HG02610 (cell line): ENCODE data around the gene NUDCD3.
"Not testable (repeated sequence)": the region's sequence is repeated elsewhere in the genome, so short reads cannot be mapped to it uniquely, and the experiment has no call there.

Experiments used
- ATAC-seq: cut with Tn5 transposase; IDR thresholded peaks from one replicate; pipeline ENCODE4 v1.9.1; 2021; ENCODE audit warnings: mild to moderate bottlenecking, moderate library complexity; ENCODE audit not compliant: unreplicated experiment

Gene NUDCD3

DNA sequence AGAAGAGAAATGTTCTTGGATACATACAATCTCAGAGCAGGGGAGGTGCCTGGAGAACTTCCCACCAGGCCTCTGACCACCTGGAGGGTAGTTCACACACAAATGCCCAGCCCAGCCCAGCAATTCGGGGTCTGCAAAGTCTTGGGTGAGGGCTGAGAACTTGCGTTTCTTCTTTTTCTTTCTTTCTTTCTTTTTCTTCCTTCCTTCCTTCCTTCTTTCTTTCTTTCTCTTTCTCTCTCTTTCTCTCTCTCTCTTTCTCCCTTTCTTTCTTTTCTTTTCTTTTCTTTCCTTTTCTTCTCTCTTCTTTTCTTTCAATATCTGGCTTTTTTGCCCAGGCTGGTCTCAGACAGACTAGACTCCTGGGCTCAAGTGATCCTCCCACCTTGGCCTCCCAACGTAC is 28.3 kb upstream of the NUDCD3 start:
- ATAC-seq, result no peak

- no peak for ATAC-seq
Observed at GRCh38 chr7:44517175-44517574, 26.7 kb upstream of the NUDCD3 start.

- no peak for ATAC-seq
Observed at GRCh38 chr7:44515590-44516268, 25.3 kb upstream of the NUDCD3 start.

DNA sequence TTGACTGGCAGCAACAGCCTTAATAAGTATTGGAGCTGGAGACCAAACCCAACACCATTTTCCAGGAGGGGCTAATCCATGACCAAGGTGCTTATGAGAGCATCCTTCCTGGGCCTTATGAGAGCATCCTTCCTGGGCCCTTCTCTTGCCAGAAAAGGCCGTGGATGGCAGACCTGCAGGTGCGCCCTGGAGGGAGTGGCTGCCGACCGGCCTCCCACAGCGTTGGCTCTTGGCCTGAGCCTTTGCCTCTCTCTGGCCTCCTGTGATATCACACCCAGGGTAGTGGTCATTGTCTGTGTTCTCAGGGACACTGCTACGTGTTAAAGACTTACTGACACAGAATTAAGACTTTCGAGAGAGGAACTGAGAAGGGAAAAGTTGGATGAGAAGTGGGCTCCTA is 22.3 kb upstream of the NUDCD3 start:
- no peak for ATAC-seq

- no peak for ATAC-seq
Observed at GRCh38 chr7:44511863-44512468, 21.5 kb upstream of the NUDCD3 start.

DNA sequence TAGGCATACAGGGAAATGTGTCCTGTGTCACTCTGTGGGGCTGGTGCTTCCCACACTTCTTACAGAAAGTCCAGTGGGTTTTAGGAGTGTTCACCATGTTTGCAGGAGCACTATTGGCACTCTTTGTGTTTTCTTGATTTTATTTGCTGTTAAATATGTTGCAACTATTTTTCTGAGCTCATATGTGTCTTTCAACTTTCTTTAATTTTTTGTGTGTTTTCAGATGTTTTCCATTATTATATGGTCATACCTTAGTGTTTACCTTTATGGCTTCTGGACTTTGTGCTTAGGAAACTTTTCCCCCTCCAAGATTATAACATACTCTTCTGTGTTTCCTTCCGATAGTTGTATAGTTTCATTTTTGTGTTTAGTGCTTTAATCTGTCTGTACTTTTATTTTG is 20.8 kb upstream of the NUDCD3 start:
- ATAC-seq, result no peak

- no peak for ATAC-seq
Observed at GRCh38 chr7:44508328-44509030, 18.0 kb upstream of the NUDCD3 start.

- ATAC-seq, result not testable (repeated sequence)
Observed at GRCh38 chr7:44506592-44507288, 16.3 kb upstream of the NUDCD3 start.

GRCh38 chr7:44505595-44505994 is 15.1 kb upstream of the NUDCD3 start:
- no peak for ATAC-seq

- ATAC-seq, result no peak
Observed at GRCh38 chr7:44498230-44498954, 7.9 kb upstream of the NUDCD3 start.

DNA sequence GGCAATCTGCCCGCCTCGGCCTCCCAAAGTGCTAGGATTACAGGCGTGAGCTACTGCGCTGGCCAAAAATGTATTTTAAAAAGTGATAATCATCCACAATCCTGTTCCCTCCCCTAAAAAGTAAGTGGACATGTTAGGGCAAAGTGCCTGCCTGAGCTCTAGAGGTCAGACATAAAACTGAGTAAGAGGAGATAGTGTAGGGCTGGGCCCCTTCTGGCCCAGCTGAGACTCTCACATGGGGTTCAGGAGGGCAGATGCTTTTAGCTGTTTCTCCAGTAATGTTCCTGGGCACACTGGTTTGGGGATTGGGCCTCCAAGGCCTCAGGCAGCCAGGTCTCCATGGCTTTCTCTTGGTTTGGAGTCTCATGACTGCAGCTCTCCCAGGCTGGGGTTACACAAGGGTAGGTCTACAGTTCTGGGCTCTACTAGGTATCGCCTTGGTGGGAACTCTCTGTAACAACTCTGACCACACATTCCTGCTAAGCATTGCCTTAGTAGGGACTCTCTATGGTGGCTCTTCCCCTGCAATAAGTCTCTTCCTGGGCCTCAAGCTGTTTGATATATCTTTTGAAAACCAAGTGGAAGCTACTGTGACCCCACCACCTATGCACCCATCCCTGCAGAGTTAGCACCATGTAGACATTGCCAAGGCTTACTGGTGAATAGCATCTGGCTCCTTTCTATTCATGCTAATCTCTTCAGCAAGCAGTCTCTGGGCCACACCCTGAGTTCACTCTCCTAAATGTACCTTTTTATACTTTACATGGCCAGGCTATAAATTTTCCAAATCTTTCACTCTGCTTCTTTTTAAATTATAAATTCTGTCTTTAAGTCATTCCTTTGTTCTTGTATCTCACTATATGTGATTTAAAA is 6.9 kb upstream of the NUDCD3 start:
- no peak for ATAC-seq

- no peak for ATAC-seq
Observed at GRCh38 chr7:44496385-44496784, 5.9 kb upstream of the NUDCD3 start.

DNA sequence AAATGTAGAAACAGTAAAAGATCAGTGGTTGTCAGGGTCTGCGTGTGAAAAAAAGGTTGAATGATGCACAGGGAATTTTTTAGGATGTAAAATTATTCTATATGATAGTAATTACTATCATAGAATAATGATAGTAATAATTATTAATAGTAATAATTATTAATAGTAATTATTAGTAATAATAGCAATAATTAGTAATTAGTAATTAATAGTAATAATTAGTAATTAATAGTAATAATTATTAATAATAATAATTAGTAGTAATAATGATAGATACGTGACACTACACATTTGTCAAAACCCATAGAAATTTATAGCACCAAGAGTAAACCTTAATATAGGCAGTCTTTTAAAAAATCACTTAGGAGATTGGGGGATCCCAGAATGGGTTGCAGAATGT is 4.5 kb upstream of the NUDCD3 start:
- no peak for ATAC-seq

- no peak for ATAC-seq
Observed at GRCh38 chr7:44491229-44491628, 771 bp upstream of the NUDCD3 start.

DNA sequence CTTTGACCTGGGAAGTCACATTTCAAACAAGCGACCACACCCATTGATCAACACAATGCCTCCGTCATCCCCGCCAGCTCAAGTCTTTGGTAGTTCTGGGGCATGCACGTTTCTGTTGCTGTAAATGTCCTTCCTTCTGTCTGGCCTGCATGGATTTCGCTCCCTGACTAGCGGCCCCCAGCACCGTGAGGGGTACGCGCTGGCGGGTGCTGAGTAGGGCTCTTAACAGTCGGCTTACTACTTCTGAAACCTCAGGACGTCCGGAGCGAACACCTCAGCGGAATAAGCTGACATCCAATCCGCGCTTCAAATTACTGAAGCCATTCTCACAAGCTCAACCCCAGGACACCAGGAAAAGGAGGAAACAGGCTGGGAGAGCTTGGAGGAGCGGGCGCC is 505 bp downstream of the NUDCD3 start:
- peak; percentile 22 for ATAC-seq

GRCh38 chr7:44488955-44489354 is 1.5 kb downstream of the NUDCD3 start:
- ATAC-seq, result no peak

GRCh38 chr7:44486693-44487092 is 3.8 kb downstream of the NUDCD3 start:
- no peak for ATAC-seq

GRCh38 chr7:44486001-44486400 is 4.5 kb downstream of the NUDCD3 start:
- ATAC-seq, result no peak

DNA sequence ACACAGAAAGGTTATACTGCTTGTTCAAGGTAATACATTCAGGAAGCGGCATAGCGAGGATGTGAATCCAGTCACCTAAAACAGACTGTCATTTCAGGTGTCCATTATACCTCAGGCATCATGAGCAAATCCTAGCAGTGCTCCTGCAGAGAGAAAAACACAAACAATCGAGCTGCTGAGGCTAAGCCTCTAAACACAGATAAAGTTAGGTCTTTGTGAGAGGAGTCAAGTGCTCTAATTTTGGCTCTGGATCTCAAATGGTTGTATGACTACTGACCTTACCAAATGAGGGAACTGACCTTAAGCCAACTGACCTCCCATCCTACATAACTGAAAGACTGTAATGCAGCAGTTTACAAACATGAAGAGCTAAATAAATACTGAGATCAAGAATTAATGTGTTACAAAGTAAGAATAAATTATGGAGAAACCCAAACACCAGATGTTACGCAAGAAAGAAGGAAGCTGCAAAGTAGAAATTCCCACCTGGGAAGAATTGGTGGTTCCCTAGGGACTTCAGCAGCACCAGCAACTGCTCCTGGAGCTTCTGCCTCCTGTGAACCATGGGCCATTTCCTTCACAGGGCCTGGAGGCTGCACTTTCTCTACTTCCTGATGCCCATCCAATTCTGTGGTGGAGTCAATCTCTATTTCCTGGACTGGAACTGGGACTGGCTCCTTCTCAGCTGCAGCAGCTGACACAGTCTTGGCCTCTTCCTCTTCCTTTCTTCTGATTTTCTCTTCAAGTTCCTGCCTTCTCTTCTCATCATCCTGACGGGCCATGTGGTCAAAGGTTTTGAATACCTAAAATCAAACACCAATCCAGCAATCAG is 5.8 kb downstream of the NUDCD3 start:
- no peak for ATAC-seq
